ENCODE results near the gene CHST11. TPM values are rescaled to one million over a fixed set of nuclear protein-coding genes. Genes with fewer than 3 reads are reported as not detected.

Gene CHST11
- total and polyA plus RNA-seq, 10 of the 15 experiments (the other 5 are each of a cell fraction or from before 2014, with no cell fraction given), result 1.9 to 38.1 (median 17.2) TPM

- no peak overlapping the region for H3K4me3 ChIP-seq
- H3K79me2 ChIP-seq (ENCODE audit: control insufficient read depth, insufficient read depth, low read length), result no peaks in the 10 kb centered on the region
- H3K27ac ChIP-seq (ENCODE audit: control insufficient read depth, insufficient read depth), result no peak overlapping the region
- no peaks in the 10 kb centered on the region; the same call in 1 of the 2 replicates for H3K4me1 ChIP-seq (ENCODE audit: control insufficient read depth, insufficient read depth, low read length)
- ATAC-seq (no peak), DNase-seq (ENCODE audit: low read depth, low spot score) (no peak), FAIRE-seq (no peak)
- CTCF ChIA-PET, result interaction anchor here (1.1 to 1.2 kb wide), 2 partner anchors 39 to 370 kb away, joined by 3 read pairs; no protein-coding TSS in a partner anchor
- POLR2A ChIA-PET, result interaction anchor here (0.5 to 1.1 kb wide), 2 partner anchors 38 to 282 kb away, joined by 3 to 4 read pairs; no protein-coding TSS in a partner anchor
- no peak overlapping the region for H3K4me2 ChIP-seq (ENCODE audit: control insufficient read depth, insufficient read depth)
- no peak overlapping the region for H2AFZ ChIP-seq (ENCODE audit: control insufficient read depth, low read depth, low read length)
- no peaks in the 10 kb centered on the region for H3K27me3 ChIP-seq (replicated peaks in 1 of 2; ENCODE audit: control insufficient read depth in 2 of 2, insufficient read depth in 2 of 2, low read length in 1 of 2)
- H3K9me3 ChIP-seq (replicated peaks; ENCODE audit: control insufficient read depth, insufficient read depth, low read length), result peaks cover 2% of the 10 kb centered on the region; the same call in 2 of the 3 replicates
- BruUV-seq (replicated peaks), result no TSS peak
- H3K9ac ChIP-seq (ENCODE audit: control insufficient read depth, insufficient read depth, low read length), result no peak overlapping the region
- SMC1A ChIA-PET (ENCODE audit: uncharacterized antibody, unreplicated experiment), result interaction anchor here (1.2 to 2.3 kb wide), 2 partner anchors 10 to 39 kb away, joined by 3 to 6 read pairs; no protein-coding TSS in a partner anchor
- RAD21 ChIA-PET (ENCODE audit: unreplicated experiment), result interaction anchor here (1.4 kb wide), 1 partner anchor 39 kb away, joined by 3 read pairs; no protein-coding TSS in a partner anchor
- WGBS (ENCODE audit: insufficient coverage, insufficient replicate concordance, low lambda C conversion rate, missing lambda C conversion rate), result 81% methylated on average over 2 of the region's 2 CpGs
- in situ Hi-C loops (cut with MboI), result no loop called here
- TF ChIP-seq NKRF (conservative IDR thresholded peaks at IDR 0.05), result no peak
- TF ChIP-seq KDM1A (IDR thresholded peaks at IDR 0.05; ENCODE audit: borderline replicate concordance), result no peak
- no peak for TF ChIP-seq WRNIP1 (IDR thresholded peaks at IDR 0.05; ENCODE audit: borderline replicate concordance, low read depth, low read length)
- TF ChIP-seq SP1 (IDR thresholded peaks at IDR 0.05; ENCODE audit: low read depth, low read length), result no peak
- TF ChIP-seq TAF1 (IDR thresholded peaks at IDR 0.05; ENCODE audit: borderline replicate concordance, low read depth, low read length), result no peak
- TF ChIP-seq SKIL (IDR thresholded peaks at IDR 0.05; ENCODE audit: low read depth, poor library complexity, severe bottlenecking), result no peak
- no peak for TF ChIP-seq ESRRA (IDR thresholded peaks at IDR 0.05; ENCODE audit: low read length)
- TF ChIP-seq YBX1 (IDR thresholded peaks at IDR 0.05), result no peak
- no peak for TF ChIP-seq IKZF2 (IDR thresholded peaks at IDR 0.05)
- no peak for TF ChIP-seq EP300 (IDR thresholded peaks at IDR 0.05; ENCODE audit: borderline replicate concordance in 1 of 2, control insufficient read depth in 1 of 2, low read depth in 2 of 2, low read length in 2 of 2)
- TF ChIP-seq ZNF622 (IDR thresholded peaks at IDR 0.05), result no peak
- TF ChIP-seq POU2F2 (IDR thresholded peaks at IDR 0.05; ENCODE audit: borderline replicate concordance, low read depth, low read length), result no peak
- TF ChIP-seq BACH1 (IDR thresholded peaks at IDR 0.05; ENCODE audit: borderline replicate concordance), result no peak
- TF ChIP-seq STAT3 (IDR thresholded peaks at IDR 0.05; ENCODE audit: low read depth, low read length), result no peak
- TF ChIP-seq GATAD2B (conservative IDR thresholded peaks at IDR 0.05; ENCODE audit: low read depth), result no peak
- no peaks in the 10 kb centered on the region for H3K36me3 ChIP-seq (ENCODE audit: control insufficient read depth in 2 of 2, insufficient read depth in 2 of 2, low read length in 1 of 2)
- intact Hi-C loops (cut with micrococcal nuclease; ENCODE audit: unreplicated experiment), result no loop called here
- no peaks in the 10 kb centered on the region for H4K20me1 ChIP-seq (ENCODE audit: control insufficient read depth, insufficient read depth)
Observed at GRCh38 chr12:104420868-104421267, 35.9 kb upstream of the CHST11 start.
